ENCODE data around the gene SEPHS2.

Gene SEPHS2

DNA sequence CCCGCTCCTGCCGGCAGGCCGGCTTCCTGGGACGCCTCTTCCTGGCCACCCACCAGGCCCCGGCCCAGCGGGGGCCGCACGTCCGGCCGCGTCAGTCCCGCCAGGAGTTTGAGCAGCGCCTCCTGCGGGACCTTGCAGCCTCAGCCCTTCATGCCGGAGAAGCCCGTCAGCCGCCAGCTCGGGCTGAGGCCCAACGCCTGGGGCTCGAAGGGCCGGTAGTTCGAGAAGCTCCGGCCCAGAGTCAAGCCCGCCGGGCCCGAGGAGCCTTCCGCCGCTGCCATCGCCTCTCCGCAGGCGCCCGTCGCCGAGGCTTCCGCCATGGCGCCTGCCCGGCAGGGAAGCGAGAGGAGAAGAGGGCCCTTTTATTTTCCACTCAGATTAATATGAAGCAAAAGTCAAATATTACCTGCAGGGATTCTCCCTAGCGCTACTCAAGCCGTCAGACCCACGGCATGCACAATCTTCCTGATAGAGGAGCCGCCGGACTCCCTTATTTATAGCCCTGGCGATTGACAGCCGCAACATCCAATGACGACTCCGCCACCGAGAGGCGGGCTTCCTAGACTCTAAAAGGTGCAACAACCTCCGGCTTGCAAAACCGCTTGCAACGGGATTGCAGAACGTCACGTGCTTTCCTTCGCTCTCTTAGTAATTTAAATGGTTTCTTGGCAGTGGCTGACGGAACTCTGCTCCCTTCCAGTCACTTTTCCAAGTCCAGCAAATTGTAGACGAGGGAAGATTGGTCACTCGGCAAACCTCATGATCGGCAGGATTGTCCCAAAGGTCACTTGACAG lies at the start of gene SEPHS2:
SEPHS2 (minus strand) TSS at position 467 of the 795 bp plus-strand sequence; CDS start at position 320, 147 bp downstream.
- peak; percentile 89 for DNase-seq (ENCODE audit: low read depth, low spot score)
- no CpG with 5 or more reads among the region's 59 CpGs for WGBS (ENCODE audit: insufficient coverage, insufficient read length)

DNA sequence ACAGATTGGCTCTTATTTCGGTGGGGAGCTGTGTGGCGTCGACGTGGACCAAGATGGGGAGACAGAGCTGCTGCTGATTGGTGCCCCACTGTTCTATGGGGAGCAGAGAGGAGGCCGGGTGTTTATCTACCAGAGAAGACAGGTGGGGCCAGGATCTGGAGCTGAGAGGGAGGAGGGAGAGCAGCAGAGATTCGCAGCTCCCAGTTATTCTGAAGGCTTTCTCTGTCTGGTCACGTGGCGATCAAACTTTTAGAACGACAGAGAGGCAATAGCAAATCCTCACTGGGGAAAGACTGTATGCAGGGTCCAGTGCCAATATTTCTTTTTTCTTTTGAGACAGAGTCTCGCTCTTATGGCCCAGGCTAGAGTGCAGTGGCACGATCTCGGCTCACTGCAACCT lies 49.0 kb upstream of the SEPHS2 start:
- Histone ChIP-seq H3K27ac (ENCODE audit: low read length) (no peak overlapping the region), H3K4me1 (ENCODE audit: control insufficient read depth, insufficient read depth, low read length) (no peaks in the 10 kb centered on the region), H3K9me3 (ENCODE audit: control insufficient read depth, insufficient read depth, low read length) (no peaks in the 10 kb centered on the region), H3K36me3 (ENCODE audit: control insufficient read depth, insufficient read depth, low read length) (no peaks in the 10 kb centered on the region), H3K4me3 (ENCODE audit: low read length) (no peak overlapping the region), H3K27me3 (ENCODE audit: control insufficient read depth, insufficient read depth, low read length) (no peaks in the 10 kb centered on the region)
- no CpG with 5 or more reads among the region's 12 CpGs for WGBS (ENCODE audit: insufficient coverage, insufficient read length)
- DNase-seq (ENCODE audit: low read depth, low spot score), result no peak

More for the DNA sequence above, at the start of gene SEPHS2:
- Histone ChIP-seq H3K4me1 (ENCODE audit: control insufficient read depth, insufficient read depth, low read length) (no peaks in the 10 kb centered on the region; the same call in 1 of the 2 replicates), H3K27me3 (ENCODE audit: control insufficient read depth, insufficient read depth, low read length) (no peaks in the 10 kb centered on the region), H3K27ac (ENCODE audit: low read length) (no peak within 1 kb of the TSS), H3K4me3 (ENCODE audit: low read length) (peak within 1 kb of the TSS; percentile 59), H3K9me3 (ENCODE audit: control insufficient read depth, insufficient read depth, low read length) (no peaks in the 10 kb centered on the region), H3K36me3 (ENCODE audit: control insufficient read depth, insufficient read depth, low read length) (no peaks in the 10 kb centered on the region)

DNA sequence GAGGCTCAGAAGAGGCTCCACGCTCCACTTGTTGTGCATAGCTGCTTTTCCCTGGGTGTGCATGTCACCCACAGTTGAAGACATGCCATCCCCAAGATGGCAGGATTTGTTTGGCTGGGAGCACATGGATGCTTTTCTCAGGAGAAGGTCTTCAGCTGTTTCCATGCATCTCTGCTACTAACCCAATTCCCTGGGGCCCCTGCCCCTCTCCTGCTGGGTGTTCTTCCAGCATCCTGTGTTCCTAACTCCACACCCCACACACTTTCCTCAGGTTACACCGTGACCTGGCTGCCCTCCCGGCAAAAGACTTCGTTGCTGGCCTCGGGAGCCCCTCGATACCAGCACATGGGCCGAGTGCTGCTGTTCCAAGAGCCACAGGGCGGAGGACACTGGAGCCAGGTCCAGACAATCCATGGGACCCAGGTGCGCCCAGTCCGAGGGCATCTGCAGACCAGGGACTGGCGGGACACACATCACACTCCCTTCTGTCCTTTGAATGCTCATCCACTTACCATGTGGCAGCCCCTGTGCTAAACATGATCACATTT lies 48.3 kb upstream of the SEPHS2 start:
- H3K36me3 ChIP-seq (ENCODE audit: control insufficient read depth, insufficient read depth, low read length), result no peaks in the 10 kb centered on the region
- no peaks in the 10 kb centered on the region for H3K9me3 ChIP-seq (ENCODE audit: control insufficient read depth, insufficient read depth, low read length)
- no peak overlapping the region for H3K4me3 ChIP-seq (ENCODE audit: low read length)
- no peak overlapping the region for H3K27ac ChIP-seq (ENCODE audit: low read length)
- H3K4me1 ChIP-seq (ENCODE audit: control insufficient read depth, insufficient read depth, low read length), result peaks cover 1% of the 10 kb centered on the region; the same call in 1 of the 2 replicates
- no peaks in the 10 kb centered on the region for H3K27me3 ChIP-seq (ENCODE audit: control insufficient read depth, insufficient read depth, low read length)
- DNase-seq (ENCODE audit: low read depth, low spot score), result no peak
- WGBS (ENCODE audit: insufficient coverage, insufficient read length), result no CpG with 5 or more reads among the region's 11 CpGs

DNA sequence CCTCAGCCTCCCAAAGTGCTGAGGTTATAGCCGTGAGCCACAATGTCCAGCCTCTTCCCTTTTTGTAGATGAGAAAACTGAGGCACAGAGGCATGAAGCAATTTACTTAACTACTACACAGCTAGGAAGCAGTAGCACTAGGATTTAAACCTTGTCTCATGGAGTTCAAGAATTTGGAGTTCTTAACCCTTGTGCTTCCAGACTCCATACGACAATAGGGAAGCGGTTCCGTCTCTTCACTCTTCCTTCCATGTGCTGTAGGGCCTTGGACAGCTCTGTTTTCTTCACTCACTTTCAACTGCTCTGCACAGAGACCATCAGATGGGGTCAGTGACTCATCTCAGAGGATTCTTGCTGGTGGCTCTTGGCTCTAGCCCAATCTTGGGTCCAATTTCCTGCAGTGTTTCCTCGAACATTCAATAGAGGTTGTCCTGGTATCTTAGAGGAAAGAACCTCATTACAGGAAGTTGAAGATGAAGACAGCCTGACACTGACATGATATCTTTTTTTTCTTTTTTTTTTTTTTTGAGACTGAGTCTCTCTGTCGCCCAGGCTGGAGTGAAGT lies 46.2 kb upstream of the SEPHS2 start:
- no CpG with 5 or more reads among the region's 6 CpGs for WGBS (ENCODE audit: insufficient coverage, insufficient read length)
- H3K27me3 ChIP-seq (ENCODE audit: control insufficient read depth, insufficient read depth, low read length), result no peaks in the 10 kb centered on the region
- no peaks in the 10 kb centered on the region for H3K9me3 ChIP-seq (ENCODE audit: control insufficient read depth, insufficient read depth, low read length)
- H3K36me3 ChIP-seq (ENCODE audit: control insufficient read depth, insufficient read depth, low read length), result no peaks in the 10 kb centered on the region
- H3K27ac ChIP-seq (ENCODE audit: low read length), result no peak overlapping the region
- no peak for DNase-seq (ENCODE audit: low read depth, low spot score)
- no peak overlapping the region for H3K4me3 ChIP-seq (ENCODE audit: low read length)
- peaks cover 2% of the 10 kb centered on the region; the same call in 1 of the 2 replicates for H3K4me1 ChIP-seq (ENCODE audit: control insufficient read depth, insufficient read depth, low read length)

DNA sequence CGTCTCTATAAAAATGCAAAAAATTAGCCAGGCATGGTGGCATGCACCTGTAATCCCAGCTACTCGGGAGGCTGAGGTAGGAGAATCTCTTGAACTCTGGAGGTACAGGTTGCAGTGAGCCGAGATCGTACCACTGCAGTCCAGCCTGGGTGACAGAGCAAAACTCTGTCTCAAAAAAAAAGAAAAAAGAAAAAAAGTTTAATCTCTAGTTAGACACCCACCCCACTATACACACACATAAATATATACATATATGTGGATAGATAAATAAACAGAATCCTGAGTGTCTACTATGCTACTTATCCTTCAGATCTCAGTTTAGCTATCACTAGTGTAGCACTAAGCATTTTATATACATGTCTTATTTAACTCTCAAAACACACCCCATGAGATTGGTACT lies 45.6 kb upstream of the SEPHS2 start:
- no peak for DNase-seq (ENCODE audit: low read depth, low spot score)
- Histone ChIP-seq H3K36me3 (ENCODE audit: control insufficient read depth, insufficient read depth, low read length) (no peaks in the 10 kb centered on the region), H3K27me3 (ENCODE audit: control insufficient read depth, insufficient read depth, low read length) (no peaks in the 10 kb centered on the region), H3K4me1 (ENCODE audit: control insufficient read depth, insufficient read depth, low read length) (peaks cover 2% of the 10 kb centered on the region; the same call in 1 of the 2 replicates), H3K9me3 (ENCODE audit: control insufficient read depth, insufficient read depth, low read length) (no peaks in the 10 kb centered on the region), H3K27ac (ENCODE audit: low read length) (no peak overlapping the region), H3K4me3 (ENCODE audit: low read length) (no peak overlapping the region)
- no CpG with 5 or more reads among the region's 4 CpGs for WGBS (ENCODE audit: insufficient coverage, insufficient read length)

DNA sequence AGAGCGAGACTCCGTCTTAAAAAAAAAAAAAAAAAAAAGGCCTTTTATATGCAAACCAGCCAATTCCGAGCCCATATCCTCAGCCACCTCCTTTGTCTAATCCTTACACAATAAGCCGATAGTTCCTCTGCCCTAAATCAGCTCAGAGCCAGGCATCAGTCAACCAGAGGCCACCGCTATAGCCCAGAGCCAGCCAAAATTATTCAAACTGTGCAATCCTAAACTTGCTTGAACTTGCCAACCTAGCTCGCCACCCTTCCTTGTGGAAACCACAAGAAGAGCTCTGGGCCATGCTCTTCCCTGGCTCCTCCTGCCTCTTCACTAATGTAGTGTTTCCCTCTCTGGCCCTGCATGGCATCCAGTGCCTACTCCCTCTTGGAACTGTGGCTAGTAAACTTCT lies 44.5 kb upstream of the SEPHS2 start:
- no peaks in the 10 kb centered on the region for H3K27me3 ChIP-seq (ENCODE audit: control insufficient read depth, insufficient read depth, low read length)
- no CpG with 5 or more reads among the region's 6 CpGs for WGBS (ENCODE audit: insufficient coverage, insufficient read length)
- H3K27ac ChIP-seq (ENCODE audit: low read length), result no peak overlapping the region
- H3K36me3 ChIP-seq (ENCODE audit: control insufficient read depth, insufficient read depth, low read length), result no peaks in the 10 kb centered on the region
- no peak for DNase-seq (ENCODE audit: low read depth, low spot score)
- no peak overlapping the region for H3K4me3 ChIP-seq (ENCODE audit: low read length)
- no peaks in the 10 kb centered on the region for H3K9me3 ChIP-seq (ENCODE audit: control insufficient read depth, insufficient read depth, low read length)
- peaks cover 2% of the 10 kb centered on the region; the same call in 1 of the 2 replicates for H3K4me1 ChIP-seq (ENCODE audit: control insufficient read depth, insufficient read depth, low read length)

- no peak overlapping the region for H3K27ac ChIP-seq (ENCODE audit: low read length)
- no CpG with 5 or more reads among the region's 11 CpGs for WGBS (ENCODE audit: insufficient coverage, insufficient read length)
- no peaks in the 10 kb centered on the region for H3K36me3 ChIP-seq (ENCODE audit: control insufficient read depth, insufficient read depth, low read length)
- no peaks in the 10 kb centered on the region for H3K9me3 ChIP-seq (ENCODE audit: control insufficient read depth, insufficient read depth, low read length)
- no peaks in the 10 kb centered on the region for H3K27me3 ChIP-seq (ENCODE audit: control insufficient read depth, insufficient read depth, low read length)
- H3K4me3 ChIP-seq (ENCODE audit: low read length), result no peak overlapping the region
- DNase-seq (ENCODE audit: low read depth, low spot score), result no peak
- H3K4me1 ChIP-seq (ENCODE audit: control insufficient read depth, insufficient read depth, low read length), result peaks cover 2% of the 10 kb centered on the region; the same call in 1 of the 2 replicates
These were observed 43.3 kb upstream of the SEPHS2 start for GRCh38 chr16:30488764-30489605.

DNA sequence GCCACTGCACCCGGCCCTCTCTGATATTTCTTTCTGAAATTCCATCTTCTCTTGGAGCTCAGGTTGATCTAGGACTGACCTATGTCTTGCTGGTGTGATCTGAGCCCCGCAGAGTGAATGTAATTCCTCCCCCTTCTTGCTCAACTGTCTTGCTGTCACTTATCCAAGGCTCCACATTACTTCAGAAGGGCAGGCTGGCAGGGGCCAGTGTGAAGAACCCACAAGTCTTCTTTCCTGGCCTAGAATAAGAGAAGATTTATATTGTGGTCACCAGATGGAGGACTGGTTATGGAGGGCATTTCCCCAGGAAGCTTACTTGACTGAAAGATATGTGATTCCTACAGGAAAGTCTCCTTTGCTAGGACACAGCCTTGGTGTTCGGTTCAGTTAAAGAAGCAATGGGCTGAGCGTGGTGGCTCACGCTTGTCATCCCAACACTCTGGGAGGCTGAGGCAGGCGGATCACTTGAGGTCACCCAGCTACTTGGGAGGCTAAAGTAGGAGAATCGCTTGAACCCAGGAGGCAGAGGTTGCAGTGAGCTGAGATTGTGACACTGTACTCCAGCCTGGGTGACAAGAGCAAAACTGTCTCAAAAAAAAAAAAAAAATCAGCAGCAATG lies 40.3 kb upstream of the SEPHS2 start:
- Histone ChIP-seq H3K9me3 (ENCODE audit: control insufficient read depth, insufficient read depth, low read length) (no peaks in the 10 kb centered on the region), H3K27me3 (ENCODE audit: control insufficient read depth, insufficient read depth, low read length) (no peaks in the 10 kb centered on the region), H3K36me3 (ENCODE audit: control insufficient read depth, insufficient read depth, low read length) (no peaks in the 10 kb centered on the region), H3K4me1 (ENCODE audit: control insufficient read depth, insufficient read depth, low read length) (peaks cover 2% of the 10 kb centered on the region; the same call in 1 of the 2 replicates), H3K4me3 (ENCODE audit: low read length) (no peak overlapping the region), H3K27ac (ENCODE audit: low read length) (no peak overlapping the region)
- no CpG with 5 or more reads among the region's 7 CpGs for WGBS (ENCODE audit: insufficient coverage, insufficient read length)
- no peak for DNase-seq (ENCODE audit: low read depth, low spot score)

DNA sequence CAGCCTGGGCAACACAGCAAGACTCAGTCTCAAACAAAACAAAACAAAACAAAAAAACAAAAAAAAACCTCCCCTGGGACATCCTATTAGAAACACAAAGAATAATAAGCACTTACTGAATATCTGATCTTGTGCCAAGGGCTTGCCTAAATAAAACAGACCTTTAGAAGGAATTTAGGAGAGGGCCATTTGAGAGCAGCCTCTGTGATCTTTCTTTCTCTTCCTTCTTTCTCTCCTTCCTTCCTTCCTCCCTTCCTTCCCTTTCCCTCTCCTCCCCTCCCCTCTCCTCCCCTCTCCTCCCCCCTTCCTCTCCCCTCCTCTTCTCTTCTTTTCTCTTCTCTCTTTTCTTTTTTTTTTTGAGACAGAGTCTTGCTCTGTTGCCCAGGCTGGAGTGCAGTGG lies 39.2 kb upstream of the SEPHS2 start:
- no peaks in the 10 kb centered on the region for H3K9me3 ChIP-seq (ENCODE audit: control insufficient read depth, insufficient read depth, low read length)
- no peak overlapping the region for H3K27ac ChIP-seq (ENCODE audit: low read length)
- H3K4me1 ChIP-seq (ENCODE audit: control insufficient read depth, insufficient read depth, low read length), result peaks cover 2% of the 10 kb centered on the region; the same call in 1 of the 2 replicates
- H3K36me3 ChIP-seq (ENCODE audit: control insufficient read depth, insufficient read depth, low read length), result no peaks in the 10 kb centered on the region
- no peak for DNase-seq (ENCODE audit: low read depth, low spot score)
- H3K4me3 ChIP-seq (ENCODE audit: low read length), result no peak overlapping the region
- no peaks in the 10 kb centered on the region for H3K27me3 ChIP-seq (ENCODE audit: control insufficient read depth, insufficient read depth, low read length)

GRCh38 chr16:30482366-30482765 lies 36.7 kb upstream of the SEPHS2 start:
- WGBS (ENCODE audit: insufficient coverage, insufficient read length), result no CpG with 5 or more reads among the region's 3 CpGs
- no peak for DNase-seq (ENCODE audit: low read depth, low spot score)
- no peaks in the 10 kb centered on the region for H3K27me3 ChIP-seq (ENCODE audit: control insufficient read depth, insufficient read depth, low read length)
- H3K27ac ChIP-seq (ENCODE audit: low read length), result no peak overlapping the region
- H3K4me1 ChIP-seq (ENCODE audit: control insufficient read depth, insufficient read depth, low read length), result no peaks in the 10 kb centered on the region
- H3K9me3 ChIP-seq (ENCODE audit: control insufficient read depth, insufficient read depth, low read length), result no peaks in the 10 kb centered on the region
- H3K36me3 ChIP-seq (ENCODE audit: control insufficient read depth, insufficient read depth, low read length), result no peaks in the 10 kb centered on the region
- no peak overlapping the region for H3K4me3 ChIP-seq (ENCODE audit: low read length)

Data from iPS DF 6.9 (cell line).